ENCODE measurements around the gene PCBD1.

DNA sequence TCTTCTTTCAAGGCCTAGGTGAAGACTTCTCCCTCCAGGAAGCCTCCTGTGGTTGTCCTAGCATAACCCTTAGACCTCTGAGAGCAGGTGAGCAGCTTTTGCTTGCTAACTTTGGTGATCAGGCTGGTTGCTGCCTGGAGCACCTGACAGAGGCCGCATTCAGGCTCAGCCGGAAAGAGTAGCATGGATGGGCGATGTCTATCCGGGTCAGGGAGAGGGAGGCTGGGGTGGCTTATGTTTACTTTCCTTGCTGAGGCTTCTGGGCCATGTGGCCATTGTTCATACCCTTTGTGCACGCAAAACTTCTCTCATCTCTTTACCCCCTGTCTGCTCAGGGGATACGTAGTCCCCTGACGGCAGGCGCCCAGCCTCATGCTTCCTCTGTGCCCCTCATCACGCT is 27.4 kb upstream of the PCBD1 start:
- TF ChIP-seq, protein P1, sequence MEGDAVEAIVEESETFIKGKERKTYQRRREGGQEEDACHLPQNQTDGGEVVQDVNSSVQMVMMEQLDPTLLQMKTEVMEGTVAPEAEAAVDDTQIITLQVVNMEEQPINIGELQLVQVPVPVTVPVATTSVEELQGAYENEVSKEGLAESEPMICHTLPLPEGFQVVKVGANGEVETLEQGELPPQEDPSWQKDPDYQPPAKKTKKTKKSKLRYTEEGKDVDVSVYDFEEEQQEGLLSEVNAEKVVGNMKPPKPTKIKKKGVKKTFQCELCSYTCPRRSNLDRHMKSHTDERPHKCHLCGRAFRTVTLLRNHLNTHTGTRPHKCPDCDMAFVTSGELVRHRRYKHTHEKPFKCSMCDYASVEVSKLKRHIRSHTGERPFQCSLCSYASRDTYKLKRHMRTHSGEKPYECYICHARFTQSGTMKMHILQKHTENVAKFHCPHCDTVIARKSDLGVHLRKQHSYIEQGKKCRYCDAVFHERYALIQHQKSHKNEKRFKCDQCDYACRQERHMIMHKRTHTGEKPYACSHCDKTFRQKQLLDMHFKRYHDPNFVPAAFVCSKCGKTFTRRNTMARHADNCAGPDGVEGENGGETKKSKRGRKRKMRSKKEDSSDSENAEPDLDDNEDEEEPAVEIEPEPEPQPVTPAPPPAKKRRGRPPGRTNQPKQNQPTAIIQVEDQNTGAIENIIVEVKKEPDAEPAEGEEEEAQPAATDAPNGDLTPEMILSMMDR (IDR thresholded peaks at IDR 0.05; ENCODE audit: low read length), result no peak
- TF ChIP-seq EZH2 (optimal IDR thresholded peaks at IDR 0.05; ENCODE audit: low read depth, low read length), result no peak

Measured in MM.1S (cell line).